ENCODE results near the gene KTN1.

The KTN1 gene

GRCh38 chr14:55673048-55673447 is 93.0 kb downstream of the KTN1 start:
- DNase-seq (ENCODE audit: low read depth, low spot score): no peak

- DNase-seq (ENCODE audit: low read depth, low spot score): no peak
Measured at GRCh38 chr14:55681096-55681495, 101.1 kb downstream of the KTN1 start.

GRCh38 chr14:55684956-55685584 is 105.1 kb downstream of the KTN1 start:
- no peak for DNase-seq (ENCODE audit: low read depth, low spot score)

DNA sequence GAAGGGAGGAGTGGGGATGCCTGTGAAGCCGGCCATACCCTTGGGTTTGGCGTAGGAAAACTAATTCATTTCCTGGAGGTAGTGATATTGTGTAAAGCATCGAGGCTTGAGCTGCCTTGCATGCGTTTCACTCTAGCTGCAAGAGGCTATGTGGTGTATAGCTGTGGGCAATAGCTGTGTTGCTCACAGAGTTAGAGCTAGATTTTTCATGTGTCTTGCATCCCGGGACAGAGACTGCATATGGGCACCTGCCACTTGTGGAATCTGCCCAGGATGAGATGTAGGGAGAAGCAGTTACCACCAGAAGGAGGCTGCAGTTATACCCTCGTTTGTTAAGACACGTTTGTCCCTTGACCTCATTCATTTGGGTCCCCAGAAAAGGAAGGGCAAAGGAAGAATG is 106.7 kb downstream of the KTN1 start:
- no peak for DNase-seq (ENCODE audit: low read depth, low spot score)

- no peak for DNase-seq (ENCODE audit: low read depth, low spot score)
Measured at GRCh38 chr14:55688566-55688965, 108.6 kb downstream of the KTN1 start.

GRCh38 chr14:55689981-55690871 is 110.2 kb downstream of the KTN1 start:
- no peak for DNase-seq (ENCODE audit: low read depth, low spot score)

DNA sequence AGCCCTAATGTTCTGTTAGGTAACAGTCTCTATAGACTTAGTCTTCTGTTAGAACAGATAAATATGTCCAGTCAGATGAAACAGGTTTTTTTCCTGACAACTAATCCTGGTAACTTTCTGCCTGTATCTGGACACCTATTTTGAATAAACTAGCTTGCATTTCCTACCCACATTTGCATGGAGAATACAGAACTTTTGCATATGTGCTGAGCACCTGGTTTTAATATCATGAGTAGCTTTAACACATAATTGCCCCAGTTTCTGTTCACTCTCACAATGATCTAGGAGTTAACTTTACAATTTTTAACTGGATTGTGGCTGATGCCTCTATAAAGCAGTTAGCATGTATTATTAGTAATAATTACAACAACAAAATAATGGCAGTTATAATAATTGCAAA is 111.7 kb downstream of the KTN1 start:
- no peak for DNase-seq (ENCODE audit: low read depth, low spot score)

DNA sequence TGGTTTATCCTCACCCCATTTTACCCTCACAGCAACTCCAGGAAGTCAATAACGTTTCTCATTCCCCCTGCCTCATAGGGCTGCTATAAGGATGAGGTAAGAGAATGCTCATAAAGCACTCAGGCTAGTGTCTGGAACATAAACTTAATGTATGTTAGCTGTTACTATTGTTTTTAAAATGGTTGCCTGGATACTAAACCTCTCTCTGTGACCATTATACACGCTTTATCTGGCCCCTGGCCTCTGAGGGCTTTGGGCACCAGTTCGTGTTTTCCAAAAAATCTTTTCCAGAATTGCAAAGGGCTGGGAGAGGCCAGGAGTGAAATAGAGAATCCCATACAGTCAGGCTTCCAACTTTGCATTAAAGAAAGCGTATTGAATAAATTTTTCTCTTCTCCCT is 113.9 kb downstream of the KTN1 start:
- DNase-seq (ENCODE audit: low read depth, low spot score): no peak

GRCh38 chr14:55697414-55697861 is 117.4 kb downstream of the KTN1 start:
- peak; percentile 29 for DNase-seq (ENCODE audit: low read depth, low spot score)

DNA sequence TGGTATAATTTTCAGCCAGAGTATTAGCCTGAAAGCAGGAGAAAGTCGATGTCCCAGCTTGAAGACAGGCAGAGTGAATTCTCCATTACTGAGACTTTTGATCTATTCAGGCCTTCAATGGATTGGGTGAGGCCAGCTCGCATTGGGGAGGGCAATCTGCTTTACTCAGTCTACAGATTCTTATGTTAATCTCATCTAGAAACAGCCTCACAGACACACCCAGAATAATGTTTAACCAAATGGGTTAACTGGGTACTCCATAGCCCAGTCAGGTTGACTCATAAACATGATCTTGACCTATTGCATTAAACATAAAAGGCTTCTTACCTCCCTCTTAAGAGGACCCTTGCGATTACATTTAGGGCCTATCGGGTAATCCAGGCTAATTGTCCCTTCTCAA is 118.0 kb downstream of the KTN1 start:
- no peak for DNase-seq (ENCODE audit: low read depth, low spot score)

DNA sequence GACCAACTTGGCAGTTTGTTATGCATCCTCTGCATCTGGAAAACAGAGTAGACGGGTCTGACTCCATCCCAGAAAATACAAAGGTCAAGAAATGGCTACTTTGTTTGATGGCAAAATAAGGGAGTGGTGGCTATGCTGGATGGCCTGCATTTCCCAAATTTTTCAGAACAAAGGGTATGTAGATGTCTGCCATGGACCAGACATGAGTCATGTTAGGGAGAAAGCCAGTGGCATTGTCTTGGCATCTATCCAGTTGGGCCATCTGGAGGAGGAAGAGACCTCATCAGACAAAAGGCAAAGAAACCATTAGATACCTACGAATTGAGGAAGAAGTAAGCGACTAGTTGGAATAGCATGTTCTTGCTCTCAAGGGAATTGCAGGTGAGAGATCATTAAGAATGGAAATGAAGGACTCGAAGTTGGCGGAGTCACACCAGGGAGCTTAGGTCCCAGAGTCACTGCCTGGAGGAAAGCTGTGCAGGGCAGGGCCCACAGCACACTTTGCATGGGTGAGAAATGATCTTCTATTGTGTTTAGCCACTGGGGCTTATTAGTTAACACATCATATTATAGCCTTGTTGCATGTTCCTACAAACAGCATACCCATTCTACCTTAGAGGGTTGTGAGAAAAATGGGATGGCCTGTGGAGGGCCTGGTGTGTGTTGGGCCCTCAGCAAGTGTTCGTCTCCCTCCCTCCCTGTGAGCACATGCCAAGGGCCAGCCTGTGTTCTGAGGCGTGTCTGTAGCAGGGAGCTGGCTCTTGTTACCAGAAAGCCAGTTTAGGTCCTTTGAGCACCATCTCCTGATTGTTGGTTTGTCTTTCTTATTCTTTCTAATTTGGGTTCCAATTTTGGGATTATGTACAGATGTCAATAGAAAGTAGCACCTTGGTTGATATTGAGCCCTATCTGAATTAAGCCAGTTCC is 119.4 kb downstream of the KTN1 start:
- peak; percentile 53 for DNase-seq (ENCODE audit: low read depth, low spot score)

DNA sequence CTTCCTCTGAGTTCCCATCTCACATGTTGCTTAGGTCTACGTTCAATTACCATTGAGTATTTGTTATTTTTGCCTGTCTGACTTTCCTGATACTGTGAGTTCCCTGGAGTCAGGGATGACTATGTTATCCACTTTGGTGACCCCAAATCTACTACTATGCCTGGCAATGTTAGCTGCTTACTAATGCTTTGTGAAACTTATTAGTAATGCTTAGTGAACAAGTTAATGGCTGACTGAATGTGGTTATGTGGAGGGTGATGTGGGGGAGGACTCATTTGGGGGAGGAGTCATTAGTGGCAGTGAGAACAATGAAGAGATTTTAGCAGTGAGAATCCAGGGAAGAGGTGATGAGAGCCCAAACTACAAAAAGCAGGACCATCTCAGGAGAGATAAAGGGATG is 121.6 kb downstream of the KTN1 start:
- DNase-seq (ENCODE audit: low read depth, low spot score): no peak

DNA sequence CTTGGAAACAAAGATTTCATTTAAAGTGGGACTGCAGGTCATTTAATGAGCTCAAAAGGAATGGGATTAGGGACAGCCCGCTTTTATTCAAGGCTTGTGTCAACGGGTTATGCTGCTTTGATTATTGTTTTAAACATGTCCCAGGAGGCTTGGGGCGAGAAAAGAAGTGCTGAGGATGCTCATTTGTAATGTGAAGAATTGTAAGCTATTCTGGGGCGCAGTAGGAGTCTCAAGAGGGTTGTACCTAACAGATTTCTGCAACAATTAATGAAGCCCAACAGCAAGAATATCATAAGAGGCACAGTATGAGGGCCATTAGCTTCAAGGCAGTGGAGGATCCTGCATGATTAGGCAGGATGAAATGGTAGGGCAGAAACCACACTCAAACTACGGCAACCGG is 122.5 kb downstream of the KTN1 start:
- no peak for DNase-seq (ENCODE audit: low read depth, low spot score)

- no peak for DNase-seq (ENCODE audit: low read depth, low spot score)
Measured at GRCh38 chr14:55704654-55705053, 124.6 kb downstream of the KTN1 start.

- no peak for DNase-seq (ENCODE audit: low read depth, low spot score)
Measured at GRCh38 chr14:55705651-55706364, 125.8 kb downstream of the KTN1 start.

DNA sequence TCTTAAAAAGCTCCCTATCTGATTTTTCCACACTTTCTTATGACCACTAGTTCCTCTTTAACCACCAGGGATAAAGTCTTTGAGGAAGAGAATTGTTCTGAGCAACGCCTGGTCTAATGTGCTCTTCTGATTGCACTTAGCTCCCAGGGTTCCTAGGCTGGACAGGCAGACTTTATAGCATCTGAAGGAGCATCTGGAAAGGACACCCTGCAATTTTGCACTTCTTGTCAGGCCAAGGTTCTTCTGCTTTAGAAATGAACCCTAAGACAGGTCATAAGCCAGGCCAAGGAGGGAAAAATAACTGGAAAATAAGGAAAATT is 126.3 kb downstream of the KTN1 start:
- no peak for DNase-seq (ENCODE audit: low read depth, low spot score)

DNA sequence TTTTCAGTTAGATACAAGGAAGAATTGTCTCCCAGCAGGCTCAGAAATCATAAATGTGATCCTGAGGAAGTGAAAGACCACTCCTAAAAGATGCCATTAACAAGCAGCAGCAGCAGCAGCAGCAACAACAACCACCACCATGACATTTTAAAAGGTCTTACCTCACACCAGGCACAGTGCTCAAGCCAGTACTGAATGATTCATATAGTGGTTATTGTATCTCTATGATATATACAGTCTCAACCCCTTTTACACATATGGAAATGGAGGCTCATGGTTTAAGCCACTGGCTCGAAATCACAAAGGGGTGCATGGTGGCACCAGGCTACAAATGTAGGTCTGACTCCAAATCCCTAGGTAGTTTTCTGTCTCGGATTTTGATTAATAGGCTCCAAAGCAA is 126.9 kb downstream of the KTN1 start:
- no peak for DNase-seq (ENCODE audit: low read depth, low spot score)

DNA sequence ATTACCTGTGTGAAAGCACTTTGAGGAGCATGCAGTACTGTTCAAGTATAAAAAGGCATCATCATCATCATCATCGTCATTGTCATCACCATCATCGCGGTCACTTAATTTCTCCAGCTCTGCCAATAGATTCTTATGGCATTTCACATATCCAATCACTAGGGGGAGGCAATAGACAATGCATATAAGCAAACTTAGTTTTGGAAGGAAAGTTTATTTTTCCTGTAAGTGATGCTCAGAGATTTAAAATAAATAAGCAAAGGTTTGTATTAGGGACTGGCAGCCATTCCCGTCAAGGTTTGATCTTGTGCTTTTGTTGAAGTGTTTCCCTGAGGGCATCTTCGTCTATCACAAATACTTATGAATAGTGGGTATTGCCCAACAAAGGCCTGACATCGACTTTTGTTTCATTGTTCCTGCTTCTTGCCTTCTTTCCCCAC is 127.4 kb downstream of the KTN1 start:
- DNase-seq (ENCODE audit: low read depth, low spot score): no peak

- DNase-seq (ENCODE audit: low read depth, low spot score): no peak
Measured at GRCh38 chr14:55710506-55711041, 130.6 kb downstream of the KTN1 start.

GRCh38 chr14:55711175-55711811 is 131.3 kb downstream of the KTN1 start:
- peak; percentile 11 for DNase-seq (ENCODE audit: low read depth, low spot score)

DNA sequence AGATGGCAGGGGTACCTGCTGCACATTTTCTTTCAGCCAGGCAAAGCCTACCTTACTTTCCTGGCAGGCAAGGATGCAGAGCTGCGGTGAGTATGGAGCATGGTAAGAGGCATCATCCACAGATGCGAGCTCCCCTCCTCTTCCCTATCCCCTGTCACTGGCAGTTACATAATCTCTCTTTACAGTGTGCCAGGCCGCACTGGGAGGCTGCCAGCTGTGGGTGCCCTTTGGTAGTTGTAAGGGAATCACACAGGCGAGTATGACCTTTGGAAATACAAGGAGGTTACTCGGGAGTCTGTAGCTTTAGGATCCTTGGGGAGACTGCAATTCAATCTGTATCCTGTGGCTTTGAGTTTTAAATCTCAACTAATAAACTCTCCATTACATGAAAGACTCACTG is 132.5 kb downstream of the KTN1 start:
- DNase-seq (ENCODE audit: low read depth, low spot score): no peak

All from ELF-1 (cell line).